Skeletal muscle satellite cell (primary cell): Measurements from ENCODE around the gene ACY1.
A peak's percentile ranks its signal among the peaks of the same experiment; 100 is the strongest.

ENCODE experiments used
- H3K27me3 ChIP-seq: 2 replicates; pipeline ENCODE4 v1.7.0; 2013; ENCODE audit warnings: low read length; ENCODE audit not compliant: control insufficient read depth, insufficient read depth
- H3K36me3 ChIP-seq: 2 replicates; pipeline ENCODE4 v1.7.0; 2013; ENCODE audit warnings: mild to moderate bottlenecking, control low read depth, low read length; ENCODE audit not compliant: insufficient read depth
- H3K4me1 ChIP-seq: 2 replicates; pipeline ENCODE4 v1.7.0; 2013; ENCODE audit warnings: low read length; ENCODE audit not compliant: control insufficient read depth, insufficient read depth
- H3K4me2 ChIP-seq: 2 replicates; pipeline ENCODE4 v1.7.0; 2013; ENCODE audit warnings: mild to moderate bottlenecking, low read length
- H3K4me3 ChIP-seq: 2 replicates; pipeline ENCODE4 v1.7.0; 2013; ENCODE audit warnings: low read length
- H3K9ac ChIP-seq: 2 replicates; pipeline ENCODE4 v1.7.0; 2013; ENCODE audit warnings: mild to moderate bottlenecking, low read depth, low read length, moderate library complexity
- H3K9me3 ChIP-seq: replicated peaks from 2 replicates; pipeline ENCODE4 v1.7.0; 2013; ENCODE audit warnings: mild to moderate bottlenecking, control low read depth, low read length

Gene ACY1

GRCh38 chr3:52005571-52005986 lies 22.2 kb downstream of the ACY1 start:
- H3K9ac ChIP-seq = peak overlapping the region; percentile 46

GRCh38 chr3:52006017-52006819 lies 22.9 kb downstream of the ACY1 start:
- Histone ChIP-seq H3K4me2 (peak overlapping the region; percentile 68), H3K4me1 (peaks cover 13% of the 10 kb centered on the region), H3K27me3 (no peaks in the 10 kb centered on the region), H3K4me3 (peak overlapping the region; percentile 33), H3K9me3 (no peaks in the 10 kb centered on the region), H3K9ac (no peak overlapping the region), H3K36me3 (no peaks in the 10 kb centered on the region)

More at GRCh38 chr3:52005571-52005986, 22.2 kb downstream of the ACY1 start:
- peak overlapping the region; percentile 33 for H3K4me3 ChIP-seq
- H3K4me1 ChIP-seq = peaks cover 13% of the 10 kb centered on the region
- H3K4me2 ChIP-seq = peak overlapping the region; percentile 68
- H3K9me3 ChIP-seq = no peaks in the 10 kb centered on the region
- no peaks in the 10 kb centered on the region for H3K36me3 ChIP-seq
- no peaks in the 10 kb centered on the region for H3K27me3 ChIP-seq

GRCh38 chr3:52006820-52007133 lies 23.4 kb downstream of the ACY1 start:
- Histone ChIP-seq H3K4me1 (peaks cover 13% of the 10 kb centered on the region), H3K27me3 (no peaks in the 10 kb centered on the region), H3K9me3 (no peaks in the 10 kb centered on the region), H3K4me3 (no peak overlapping the region), H3K4me2 (no peak overlapping the region), H3K36me3 (no peaks in the 10 kb centered on the region), H3K9ac (no peak overlapping the region)

GRCh38 chr3:52007291-52007690 lies 24.0 kb downstream of the ACY1 start:
- Histone ChIP-seq H3K36me3 (no peaks in the 10 kb centered on the region), H3K9ac (no peak overlapping the region), H3K4me2 (no peak overlapping the region), H3K4me3 (no peak overlapping the region), H3K4me1 (peaks cover 13% of the 10 kb centered on the region), H3K9me3 (no peaks in the 10 kb centered on the region), H3K27me3 (no peaks in the 10 kb centered on the region)

- peaks cover 9% of the 10 kb centered on the region for H3K4me1 ChIP-seq
- H3K36me3 ChIP-seq = no peaks in the 10 kb centered on the region
- no peak overlapping the region for H3K4me3 ChIP-seq
- no peak overlapping the region for H3K9ac ChIP-seq
- no peak overlapping the region for H3K4me2 ChIP-seq
- H3K27me3 ChIP-seq = no peaks in the 10 kb centered on the region
- no peaks in the 10 kb centered on the region for H3K9me3 ChIP-seq
Measured at GRCh38 chr3:52010431-52010830, 27.1 kb downstream of the ACY1 start.

- Histone ChIP-seq H3K4me1 (no peaks in the 10 kb centered on the region), H3K4me3 (no peak overlapping the region), H3K9me3 (no peaks in the 10 kb centered on the region), H3K27me3 (no peaks in the 10 kb centered on the region), H3K36me3 (no peaks in the 10 kb centered on the region), H3K9ac (no peak overlapping the region), H3K4me2 (no peak overlapping the region)
Measured at GRCh38 chr3:52012699-52013098, 29.4 kb downstream of the ACY1 start.

- Histone ChIP-seq H3K9me3 (no peaks in the 10 kb centered on the region), H3K4me3 (no peak overlapping the region), H3K27me3 (no peaks in the 10 kb centered on the region), H3K4me2 (no peak overlapping the region), H3K36me3 (no peaks in the 10 kb centered on the region), H3K4me1 (no peaks in the 10 kb centered on the region), H3K9ac (no peak overlapping the region)
Measured at GRCh38 chr3:52013802-52014598, 30.7 kb downstream of the ACY1 start.

- peaks cover 4% of the 10 kb centered on the region for H3K4me1 ChIP-seq
- H3K36me3 ChIP-seq = no peaks in the 10 kb centered on the region
- H3K9me3 ChIP-seq = no peaks in the 10 kb centered on the region
- no peaks in the 10 kb centered on the region for H3K27me3 ChIP-seq
- no peak overlapping the region for H3K9ac ChIP-seq
- no peak overlapping the region for H3K4me2 ChIP-seq
- H3K4me3 ChIP-seq = no peak overlapping the region
Measured at GRCh38 chr3:52014613-52015012, 31.3 kb downstream of the ACY1 start.

GRCh38 chr3:52015438-52016228 lies 32.3 kb downstream of the ACY1 start:
- no peaks in the 10 kb centered on the region for H3K9me3 ChIP-seq
- H3K27me3 ChIP-seq = no peaks in the 10 kb centered on the region
- H3K36me3 ChIP-seq = no peaks in the 10 kb centered on the region
- H3K9ac ChIP-seq = no peak overlapping the region
- H3K4me2 ChIP-seq = no peak overlapping the region
- no peak overlapping the region for H3K4me3 ChIP-seq
- peaks cover 8% of the 10 kb centered on the region for H3K4me1 ChIP-seq

GRCh38 chr3:52017586-52017985 lies 34.3 kb downstream of the ACY1 start:
- Histone ChIP-seq H3K36me3 (no peaks in the 10 kb centered on the region), H3K4me3 (no peak overlapping the region), H3K4me2 (no peak overlapping the region), H3K27me3 (no peaks in the 10 kb centered on the region), H3K9me3 (no peaks in the 10 kb centered on the region), H3K4me1 (peaks cover 14% of the 10 kb centered on the region), H3K9ac (no peak overlapping the region)

GRCh38 chr3:52018319-52019000 lies 35.1 kb downstream of the ACY1 start:
- Histone ChIP-seq H3K4me3 (no peak overlapping the region), H3K4me2 (no peak overlapping the region), H3K9me3 (no peaks in the 10 kb centered on the region), H3K27me3 (no peaks in the 10 kb centered on the region), H3K4me1 (peaks cover 22% of the 10 kb centered on the region), H3K36me3 (no peaks in the 10 kb centered on the region), H3K9ac (no peak overlapping the region)
